GM21515 (cell line): ENCODE results near the gene PTPN14.

Experiments used
- ATAC-seq: cut with Tn5 transposase; IDR thresholded peaks from one replicate; pipeline ENCODE4 v1.9.1; 2021; ENCODE audit not compliant: unreplicated experiment

Gene PTPN14

GRCh38 chr1:214378492-214378891 lies 172.9 kb downstream of the PTPN14 start:
- no peak for ATAC-seq

- ATAC-seq = no peak
Measured at GRCh38 chr1:214377886-214378285, 173.5 kb downstream of the PTPN14 start.

DNA sequence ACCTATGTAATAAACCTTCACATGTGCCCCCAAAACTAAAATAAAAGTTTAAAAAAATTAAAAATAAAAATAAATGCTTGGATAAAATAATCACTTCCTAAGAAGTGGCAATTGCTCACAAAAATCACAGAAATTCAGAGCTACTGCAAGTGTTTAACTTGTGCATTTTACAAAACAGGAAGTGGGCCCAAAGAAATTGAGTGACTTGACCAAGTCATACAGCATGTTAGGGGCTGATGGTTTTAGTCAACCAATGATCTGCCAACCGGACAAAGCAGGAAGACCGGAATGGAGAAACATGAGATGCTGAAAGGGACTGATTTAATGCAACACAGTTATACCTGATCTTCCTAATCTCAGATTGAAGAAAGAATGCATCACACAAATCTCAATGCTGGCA lies 173.9 kb downstream of the PTPN14 start:
- no peak for ATAC-seq

DNA sequence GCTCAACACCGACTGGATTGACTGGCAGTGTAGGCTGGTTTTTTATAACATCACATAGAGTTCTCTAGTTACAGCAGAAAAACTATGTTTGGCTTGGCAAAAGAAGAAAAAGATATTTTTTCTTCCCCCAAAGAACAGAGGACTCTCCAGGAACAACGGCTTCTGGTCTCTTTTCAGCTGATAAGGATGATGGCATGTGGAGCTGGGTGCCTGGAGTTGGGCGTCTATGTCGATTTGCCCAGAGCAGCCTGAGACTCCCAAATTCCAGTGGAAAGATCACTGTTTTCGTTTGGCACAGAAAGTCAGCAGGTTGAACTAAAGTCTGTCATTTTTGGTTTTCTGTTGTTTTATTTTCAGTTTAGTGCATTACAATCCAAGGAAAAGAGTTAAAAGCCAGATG lies 179.3 kb downstream of the PTPN14 start:
- no peak for ATAC-seq

- ATAC-seq = no peak
Measured at GRCh38 chr1:214370615-214371014, 180.8 kb downstream of the PTPN14 start.

DNA sequence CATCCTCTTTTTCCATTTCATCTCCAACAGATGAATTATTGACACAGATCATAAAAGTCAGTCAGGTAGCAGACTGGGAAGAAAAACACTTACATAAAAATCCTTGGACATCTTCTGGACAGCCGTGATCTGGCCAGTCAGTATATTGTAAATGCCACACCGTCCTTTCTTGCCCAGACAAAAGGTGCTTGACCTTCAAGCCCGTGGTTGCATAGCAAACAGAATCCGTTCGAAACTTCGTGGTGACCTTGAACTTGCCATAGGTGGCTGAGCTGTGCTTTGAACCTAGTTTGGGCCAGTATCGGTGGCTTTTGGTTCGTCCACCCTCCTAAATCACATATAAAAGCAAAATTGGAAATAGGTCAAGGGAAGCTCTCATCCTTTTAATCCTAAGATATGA lies 182.0 kb downstream of the PTPN14 start:
- no peak for ATAC-seq

- no peak for ATAC-seq
Measured at GRCh38 chr1:214367841-214368240, 183.6 kb downstream of the PTPN14 start.

DNA sequence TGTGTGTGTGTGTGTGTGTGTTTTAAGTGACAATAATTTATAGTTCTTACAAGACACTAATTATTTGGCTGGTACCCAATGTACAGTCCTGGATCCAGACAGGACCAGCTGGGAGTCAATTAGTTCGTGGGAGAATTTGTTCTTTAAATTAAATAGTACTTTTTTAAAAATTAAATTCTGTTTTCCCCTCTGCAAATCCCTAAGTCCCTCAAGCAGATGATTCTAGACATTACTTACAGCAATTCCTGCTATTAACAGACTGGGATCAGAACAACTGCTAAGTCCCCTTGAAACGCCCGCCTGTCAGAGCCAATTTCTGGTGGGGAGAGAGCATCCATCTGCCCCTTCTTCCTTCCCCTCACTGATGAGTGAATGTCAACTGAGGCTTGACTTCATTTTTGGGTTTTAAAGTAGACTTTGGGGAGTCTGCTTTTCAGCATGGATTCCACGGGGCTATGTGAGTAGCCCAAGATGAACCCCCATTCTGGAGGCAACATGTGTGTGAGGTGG lies 186.6 kb downstream of the PTPN14 start:
- no peak for ATAC-seq

DNA sequence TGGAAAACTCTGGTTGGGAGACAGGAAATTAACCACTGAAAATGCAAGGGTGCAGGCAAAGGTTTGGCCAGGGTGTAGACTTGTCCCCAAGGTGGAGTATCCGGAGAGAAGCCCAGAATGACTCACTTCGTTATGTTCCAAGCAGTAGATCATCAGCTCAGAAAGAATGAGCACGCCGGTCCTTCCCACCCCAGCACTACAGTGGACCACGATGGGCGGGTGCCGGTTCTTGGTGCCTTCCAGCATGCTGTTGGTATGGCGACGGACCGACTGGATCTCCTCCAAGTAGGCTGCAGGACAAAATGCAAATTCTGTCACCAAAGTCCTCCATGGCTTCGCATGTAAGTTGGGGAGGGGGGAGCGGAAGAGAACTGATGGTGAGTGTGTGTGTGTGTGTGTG lies 187.0 kb downstream of the PTPN14 start:
- no peak for ATAC-seq

DNA sequence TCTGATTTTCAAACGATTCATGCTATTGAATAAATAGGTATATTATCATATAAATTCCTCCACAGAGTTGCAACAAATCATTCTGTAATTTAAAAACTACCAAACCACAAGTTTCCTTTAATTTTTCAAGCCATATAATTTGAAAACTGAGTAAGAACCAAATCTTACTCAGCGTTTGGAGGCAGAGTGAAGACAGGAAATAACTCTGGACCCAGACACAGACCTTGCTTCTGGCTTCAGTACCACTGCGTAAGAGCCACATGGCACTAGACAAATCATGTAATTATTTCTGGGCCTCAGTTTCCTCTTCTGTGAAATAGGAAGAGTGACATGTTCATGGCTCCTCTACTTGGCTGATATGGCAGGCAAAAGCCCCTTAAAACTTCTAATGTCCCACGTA lies 188.0 kb downstream of the PTPN14 start:
- ATAC-seq = no peak

- ATAC-seq = no peak
Measured at GRCh38 chr1:214362188-214362882, 189.1 kb downstream of the PTPN14 start.

- no peak for ATAC-seq
Measured at GRCh38 chr1:214361636-214362035, 189.8 kb downstream of the PTPN14 start.

- no peak for ATAC-seq
Measured at GRCh38 chr1:214360525-214361164, 190.8 kb downstream of the PTPN14 start.

DNA sequence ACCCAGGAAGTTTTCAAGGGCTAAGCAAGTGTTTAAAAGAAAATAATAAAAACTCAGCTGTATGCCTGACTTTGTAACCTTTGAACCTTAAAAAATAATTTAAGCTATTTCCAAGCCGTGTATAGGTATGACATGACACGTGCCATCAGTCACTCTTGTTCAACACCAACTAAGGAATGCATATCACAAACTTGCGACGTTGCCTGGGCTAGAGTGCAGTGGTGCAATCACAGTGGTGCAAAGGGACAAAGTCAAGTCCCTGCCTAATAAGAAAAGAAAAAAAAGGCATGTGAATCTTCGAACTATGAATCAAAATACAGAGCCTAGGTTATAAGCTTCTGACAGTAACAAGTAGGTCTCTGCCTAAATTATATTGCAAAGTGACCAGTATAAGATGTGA lies 191.3 kb downstream of the PTPN14 start:
- no peak for ATAC-seq

GRCh38 chr1:214354440-214355148 lies 196.8 kb downstream of the PTPN14 start:
- ATAC-seq = no peak

- no peak for ATAC-seq
Measured at GRCh38 chr1:214352838-214353237, 198.6 kb downstream of the PTPN14 start.

DNA sequence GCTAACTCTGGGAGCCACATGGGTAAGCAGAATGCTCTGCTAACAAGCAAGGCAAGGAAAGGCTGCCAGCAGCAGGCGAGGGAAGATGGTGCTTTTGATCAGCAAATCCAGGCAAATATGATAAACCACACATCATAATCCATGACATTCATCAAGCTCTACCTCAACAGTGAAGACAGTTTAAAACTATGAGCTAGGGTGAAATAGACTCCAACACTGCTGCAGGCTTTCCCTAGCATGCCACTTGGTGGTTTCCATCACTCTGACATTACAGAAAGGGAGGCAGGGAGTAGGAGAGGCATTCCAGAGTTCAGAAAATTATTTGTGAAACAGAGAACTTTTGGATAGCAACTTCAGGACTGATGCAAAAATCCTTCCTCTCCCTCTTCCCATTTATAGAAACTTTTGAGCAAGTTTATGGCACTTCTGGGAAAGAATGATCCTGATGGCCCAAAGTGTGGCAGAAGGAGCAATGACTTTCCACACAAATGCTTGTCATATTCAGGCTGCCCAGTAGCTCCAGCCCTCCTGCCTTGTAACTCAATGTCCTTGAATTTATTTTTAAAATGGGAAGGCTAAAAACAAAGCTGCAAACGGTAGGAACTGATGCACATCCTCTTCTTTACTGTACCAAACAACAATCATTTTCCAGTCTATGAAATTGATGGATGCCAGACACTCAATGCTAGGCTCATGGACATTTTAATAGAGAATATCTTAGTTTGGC lies 199.7 kb downstream of the PTPN14 start:
- ATAC-seq = no peak

- no peak for ATAC-seq
Measured at GRCh38 chr1:214349781-214350180, 201.6 kb downstream of the PTPN14 start.

DNA sequence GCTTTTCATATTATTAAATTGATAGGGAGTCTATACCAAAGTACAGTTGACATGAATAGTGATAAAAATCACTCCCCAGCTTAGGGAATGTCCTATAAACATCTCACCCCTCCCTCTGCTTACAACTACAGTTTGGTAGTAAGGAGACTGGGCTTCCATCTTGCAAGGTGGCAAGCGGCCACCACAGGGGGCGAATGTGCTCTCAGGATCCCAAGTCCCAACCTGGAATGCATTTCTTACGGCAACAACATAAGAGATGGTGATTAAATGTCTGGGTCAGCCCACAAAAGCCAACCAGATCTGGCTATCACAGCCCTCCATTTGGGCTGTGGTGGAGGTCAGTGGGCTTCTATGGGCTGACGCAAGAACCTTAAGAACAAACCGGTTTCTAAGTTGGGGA lies 202.4 kb downstream of the PTPN14 start:
- no peak for ATAC-seq

DNA sequence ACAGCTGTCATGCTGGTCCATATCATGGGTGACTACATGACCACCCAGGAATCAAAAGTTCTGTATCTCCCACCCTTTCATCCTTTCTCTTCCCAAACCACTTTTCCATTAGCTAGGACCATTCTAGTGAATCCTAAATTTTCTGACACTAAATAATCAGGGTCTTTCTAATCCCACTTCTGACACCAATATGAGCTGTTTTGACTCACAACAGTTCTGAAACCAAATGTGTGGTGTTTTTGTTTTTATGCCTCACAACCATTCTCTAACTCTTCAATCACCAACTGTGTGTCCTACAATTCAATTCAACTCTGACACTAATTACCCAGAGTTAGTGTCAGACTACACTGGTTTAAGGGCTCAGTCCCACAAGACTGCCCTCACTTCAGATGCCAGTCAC lies 206.5 kb downstream of the PTPN14 start:
- no peak for ATAC-seq

DNA sequence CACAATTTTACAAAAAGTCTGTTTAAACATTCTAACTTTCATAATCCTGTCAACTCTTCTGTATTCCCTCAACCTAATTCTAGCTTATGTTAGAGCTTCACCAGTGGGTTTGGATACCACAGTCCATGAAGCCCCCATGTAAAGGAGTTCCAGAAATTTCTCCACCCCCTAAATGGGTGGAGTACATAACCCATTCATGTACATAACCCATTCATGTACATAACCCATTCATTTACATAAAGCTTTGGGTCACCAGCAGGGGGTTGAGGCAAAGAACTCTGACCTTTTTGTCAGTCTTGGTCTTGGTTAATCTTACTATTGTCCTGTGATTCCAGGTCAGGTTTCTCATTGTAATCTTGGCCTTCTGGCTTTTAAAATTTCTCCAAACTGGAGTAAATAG lies 208.9 kb downstream of the PTPN14 start:
- ATAC-seq = no peak
